ENCODE results near the gene TMEM37. TPM values are rescaled to one million over a fixed set of nuclear protein-coding genes. Genes with fewer than 3 reads are reported as not detected.

Gene TMEM37
- total and polyA plus RNA-seq, 9 of the 15 experiments (the other 6 are each of a cell fraction or from before 2014, with no cell fraction given) = 0.03 to 0.64 (median 0.31) TPM; not detected in 1

GRCh38 chr2:119422360-119423107 is 9.1 kb upstream of the TMEM37 start (continued):
- TF ChIP-seq USF2 (CRISPR knock-in tag; IDR thresholded peaks at IDR 0.05) = no peak
- no peak for TF ChIP-seq HDAC2 (IDR thresholded peaks at IDR 0.05)

GRCh38 chr2:119423108-119423444 is 8.6 kb upstream of the TMEM37 start:
- FAIRE-seq = no peak
- intact Hi-C loops (cut with micrococcal nuclease) (no loop called here), in situ Hi-C loops (cut with MboI) (no loop called here)
- POLR2A ChIA-PET = interaction anchor here (1.0 kb wide), 1 partner anchor 9 kb away, joined by 3 read pairs; the partner anchor contains the start of gene TMEM37
- Histone ChIP-seq H3K27me3 (ENCODE audit: control insufficient read depth in 2 of 2, insufficient read depth in 2 of 2, low read length in 2 of 2) (peaks cover 15 to 37% of the 10 kb centered on the region in 2 experiments; a peak in 4 of 5 replicates), H4K20me1 (replicated peaks; ENCODE audit: control insufficient read depth, insufficient read depth, low read length) (no peaks in the 10 kb centered on the region), H3K9me1 (ENCODE audit: control insufficient read depth, insufficient read depth, low read length) (no peaks in the 10 kb centered on the region), H3K27ac (ENCODE audit: extremely low read depth, low read depth, low read length) (no peak overlapping the region), H2AFZ (ENCODE audit: low read depth, low read length) (no peak overlapping the region), H3K4me3 (no peak overlapping the region), H3K4me2 (ENCODE audit: insufficient read depth, low read length) (no peak overlapping the region), H3K4me1 (replicated peaks in 1 of 2; ENCODE audit: control insufficient read depth in 2 of 2, insufficient read depth in 2 of 2, low read length in 2 of 2) (0 out of 5 replicates have a peak, but pooled peaks cover 0 to 4% of the 10 kb centered on the region in 2 experiments), H3K36me3 (ENCODE audit: control insufficient read depth, insufficient read depth, low read length) (no peaks in the 10 kb centered on the region), H3K9me3 (replicated peaks; ENCODE audit: control insufficient read depth, insufficient read depth, low read depth, low read length) (no peaks in the 10 kb centered on the region), H3K9ac (ENCODE audit: insufficient read depth in 1 of 2, low read depth in 2 of 2, low read length in 2 of 2) (no peak overlapping the region), H3K79me2 (ENCODE audit: control insufficient read depth, insufficient read depth, low read length) (no peaks in the 10 kb centered on the region)
- BruUV-seq (replicated peaks) = no TSS peak
- WGBS (ENCODE audit: insufficient coverage, low coverage, missing lambda C conversion rate) = 0% methylated on average over 2 of the region's 2 CpGs
- CTCF ChIA-PET (ENCODE audit: low intra/inter-chr PET ratio) = no interaction called here
- no peak for ATAC-seq
- DNase-seq (ENCODE audit: extremely low read depth in 1 of 4, low spot score in 3 of 4) = no peak
- no peak for TF ChIP-seq ZNF282 (CRISPR knock-in tag; IDR thresholded peaks at IDR 0.05)
- TF ChIP-seq CBFB (CRISPR knock-in tag; IDR thresholded peaks at IDR 0.05) = no peak
- TF ChIP-seq FOSL1 (tag; conservative IDR thresholded peaks at IDR 0.05) = no peak
- no peak for TF ChIP-seq HCFC1 (IDR thresholded peaks at IDR 0.05; ENCODE audit: low read depth, low read length)
- no peak for TF ChIP-seq ZHX1 (conservative IDR thresholded peaks at IDR 0.05; ENCODE audit: low read length)
- TF ChIP-seq POLR2AphosphoS5 (IDR thresholded peaks at IDR 0.05; ENCODE audit: control insufficient read depth, insufficient read depth, low read depth, low read length) = no peak
- no peak for TF ChIP-seq NR0B1 (IDR thresholded peaks at IDR 0.05; ENCODE audit: partially characterized antibody)
- TF ChIP-seq RBM25 (IDR thresholded peaks at IDR 0.05; ENCODE audit: low read depth, low read length, severe bottlenecking) = no peak
- TF ChIP-seq CREB5 (CRISPR knock-in tag; IDR thresholded peaks at IDR 0.05) = no peak
- no peak for TF ChIP-seq ARID3A (IDR thresholded peaks at IDR 0.05; ENCODE audit: borderline replicate concordance, low read depth, low read length)

Measured in K562 (cell line).